ENCODE measurements around the gene GNAO1.

GNAO1 gene

GRCh38 chr16:56354016-56354415 is 162.7 kb downstream of the GNAO1 start (continued):
- TF ChIP-seq, protein P1, sequence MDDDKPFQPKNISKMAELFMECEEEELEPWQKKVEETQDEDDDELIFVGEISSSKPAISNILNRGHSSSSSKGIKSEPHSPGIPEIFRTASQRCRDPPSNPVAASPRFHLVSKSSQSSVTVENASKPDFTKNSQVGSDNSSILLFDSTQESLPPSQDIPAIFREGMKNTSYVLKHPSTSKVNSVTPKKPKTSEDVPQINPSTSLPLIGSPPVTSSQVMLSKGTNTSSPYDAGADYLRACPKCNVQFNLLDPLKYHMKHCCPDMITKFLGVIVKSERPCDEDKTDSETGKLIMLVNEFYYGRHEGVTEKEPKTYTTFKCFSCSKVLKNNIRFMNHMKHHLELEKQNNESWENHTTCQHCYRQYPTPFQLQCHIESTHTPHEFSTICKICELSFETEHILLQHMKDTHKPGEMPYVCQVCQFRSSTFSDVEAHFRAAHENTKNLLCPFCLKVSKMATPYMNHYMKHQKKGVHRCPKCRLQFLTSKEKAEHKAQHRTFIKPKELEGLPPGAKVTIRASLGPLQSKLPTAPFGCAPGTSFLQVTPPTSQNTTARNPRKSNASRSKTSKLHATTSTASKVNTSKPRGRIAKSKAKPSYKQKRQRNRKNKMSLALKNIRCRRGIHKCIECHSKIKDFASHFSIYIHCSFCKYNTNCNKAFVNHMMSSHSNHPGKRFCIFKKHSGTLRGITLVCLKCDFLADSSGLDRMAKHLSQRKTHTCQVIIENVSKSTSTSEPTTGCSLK (tag by site-specific recombination; IDR thresholded peaks at IDR 0.05): no peak
- TF ChIP-seq ZNF664 (tag by site-specific recombination; IDR thresholded peaks at IDR 0.05): no peak
- TF ChIP-seq, protein P2, sequence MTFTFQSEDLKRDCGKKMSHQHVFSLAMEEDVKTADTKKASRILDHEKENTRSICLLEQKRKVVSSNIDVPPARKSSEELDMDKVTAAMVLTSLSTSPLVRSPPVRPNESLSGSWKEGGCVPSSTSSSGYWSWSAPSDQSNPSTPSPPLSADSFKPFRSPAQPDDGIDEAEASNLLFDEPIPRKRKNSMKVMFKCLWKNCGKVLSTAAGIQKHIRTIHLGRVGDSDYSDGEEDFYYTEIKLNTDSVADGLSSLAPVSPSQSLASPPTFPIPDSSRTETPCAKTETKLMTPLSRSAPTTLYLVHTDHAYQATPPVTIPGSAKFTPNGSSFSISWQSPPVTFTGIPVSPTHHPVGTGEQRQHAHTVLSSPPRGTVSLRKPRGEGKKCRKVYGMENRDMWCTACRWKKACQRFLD (tag by site-specific recombination; IDR thresholded peaks at IDR 0.05): no peak
- no peak for TF ChIP-seq ZNF274 (IDR thresholded peaks at IDR 0.05; ENCODE audit: low read length)
- TF ChIP-seq ZNF274 (tag by site-specific recombination; IDR thresholded peaks at IDR 0.05; ENCODE audit: borderline replicate concordance): no peak
- no peak for TF ChIP-seq TSHZ1 (tag by site-specific recombination; IDR thresholded peaks at IDR 0.05; ENCODE audit: borderline replicate concordance)

DNA sequence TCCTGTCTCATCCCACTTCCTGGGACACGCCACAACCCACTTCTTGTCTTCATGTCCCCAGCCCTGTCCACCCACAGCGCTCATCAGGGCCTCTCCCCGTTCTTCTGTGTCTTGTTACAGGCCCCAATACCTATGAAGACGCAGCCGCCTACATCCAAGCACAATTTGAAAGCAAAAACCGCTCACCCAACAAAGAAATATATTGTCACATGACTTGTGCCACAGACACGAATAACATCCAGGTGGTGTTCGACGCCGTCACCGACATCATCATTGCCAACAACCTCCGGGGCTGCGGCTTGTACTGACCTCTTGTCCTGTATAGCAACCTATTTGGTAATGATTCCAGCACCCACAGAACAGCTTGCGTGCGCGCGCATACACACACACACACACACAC is 163.5 kb downstream of the GNAO1 start:
- Histone ChIP-seq H3K36me3 (ENCODE audit: control insufficient read depth in 2 of 2, insufficient read depth in 1 of 2, low read length in 2 of 2) (no peaks in the 10 kb centered on the region), H3K4me3 (ENCODE audit: low read depth, low read length) (no peak overlapping the region), H3K9me3 (ENCODE audit: control insufficient read depth, insufficient read depth, low read depth, low read length) (no peaks in the 10 kb centered on the region), H3K4me1 (ENCODE audit: control insufficient read depth, insufficient read depth, low read length) (peaks cover 4% of the 10 kb centered on the region), H3K27ac (ENCODE audit: extremely low read depth, low read depth, low read length) (no peak overlapping the region)
- TF ChIP-seq ZNF501 (tag by site-specific recombination; IDR thresholded peaks at IDR 0.05): no peak
- TF ChIP-seq ZNF140 (tag by site-specific recombination; IDR thresholded peaks at IDR 0.05): no peak
- ChIA-PET CTCF (interaction anchor here (0.7 to 3.2 kb wide), 3 partner anchors 13 to 24 kb away, joined by 4 to 35 read pairs (median 21); no protein-coding TSS in a partner anchor), POLR2A (no interaction called here)

DNA sequence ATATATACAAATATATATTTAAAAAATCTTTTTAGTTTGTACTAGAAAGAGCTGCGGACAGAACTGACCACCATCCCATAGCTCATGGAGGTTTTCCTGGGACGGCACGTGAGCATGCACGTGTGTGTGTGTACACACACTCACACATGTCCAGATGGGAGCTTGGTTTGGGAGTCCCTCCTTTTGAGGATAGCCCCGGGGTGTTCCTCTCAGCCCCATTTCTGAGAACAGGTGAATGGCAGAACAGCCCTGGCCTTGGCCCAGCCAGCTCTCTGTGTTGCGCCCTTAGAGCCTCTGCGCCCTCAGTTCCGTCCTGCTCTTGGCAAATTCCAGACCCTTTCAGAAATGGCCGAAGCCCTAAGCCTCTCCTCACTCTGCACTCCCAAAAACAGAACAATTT is 163.9 kb downstream of the GNAO1 start:
- ChIA-PET CTCF (interaction anchor here (0.7 to 3.2 kb wide), 7 partner anchors 9 to 410 kb away, joined by 3 to 35 read pairs (median 9); no protein-coding TSS in a partner anchor), POLR2A (no interaction called here)

More for the DNA sequence above, 163.9 kb downstream of the GNAO1 start:
- TF ChIP-seq, protein P1 (tag by site-specific recombination; IDR thresholded peaks at IDR 0.05): no peak
- no peak for TF ChIP-seq MZF1 (tag by site-specific recombination; IDR thresholded peaks at IDR 0.05; ENCODE audit: borderline replicate concordance)
- TF ChIP-seq ZNF777 (tag by site-specific recombination; IDR thresholded peaks at IDR 0.05; ENCODE audit: borderline replicate concordance): no peak
- TF ChIP-seq ZNF221 (tag by site-specific recombination; IDR thresholded peaks at IDR 0.05; ENCODE audit: borderline replicate concordance): no peak
- TF ChIP-seq BCL6B (tag by site-specific recombination; IDR thresholded peaks at IDR 0.05): no peak
- no peak for TF ChIP-seq ZNF558 (tag by site-specific recombination; IDR thresholded peaks at IDR 0.05)
- TF ChIP-seq ZIC2 (tag by site-specific recombination; IDR thresholded peaks at IDR 0.05): no peak
- no peak overlapping the region for H3K27ac ChIP-seq (ENCODE audit: extremely low read depth, low read depth, low read length)
- no peaks in the 10 kb centered on the region for H3K9me3 ChIP-seq (ENCODE audit: control insufficient read depth, insufficient read depth, low read depth, low read length)
- no peak overlapping the region for H3K4me3 ChIP-seq (ENCODE audit: low read depth, low read length)
- peaks cover 4% of the 10 kb centered on the region for H3K4me1 ChIP-seq (ENCODE audit: control insufficient read depth, insufficient read depth, low read length)
- H3K36me3 ChIP-seq (ENCODE audit: control insufficient read depth in 2 of 2, insufficient read depth in 1 of 2, low read length in 2 of 2): peaks cover 0 to under 1% of the 10 kb centered on the region in 2 experiments; a peak in 1 of 3 replicates

All from HEK293 (cell line).